Measurements from ENCODE around the gene ZNF423.

The ZNF423 gene

DNA sequence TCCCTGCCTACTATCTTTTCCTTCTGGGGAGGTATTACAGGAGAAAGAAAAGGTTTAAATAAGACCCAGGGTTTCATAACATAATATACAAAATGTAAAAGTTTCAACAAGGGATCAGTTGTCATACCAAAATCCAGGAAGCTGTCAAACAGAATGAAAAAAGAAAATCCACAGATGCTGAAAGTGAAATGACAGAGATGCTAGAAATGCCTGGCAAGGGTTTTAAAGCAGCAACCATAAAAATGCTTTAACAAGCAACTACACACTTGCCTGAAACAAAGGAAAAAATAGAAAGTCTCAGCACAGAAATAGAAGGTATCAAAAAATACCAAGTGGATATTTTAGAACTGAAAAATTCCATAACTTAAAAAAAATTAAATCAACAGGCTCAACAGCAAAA lies 377.3 kb downstream of the ZNF423 start:
- no peak for ATAC-seq (ENCODE audit: insufficient read depth, low read depth)
- Histone ChIP-seq H3K79me2 (ENCODE audit: insufficient read depth, low read length) (no peaks in the 10 kb centered on the region), H3K4me2 (ENCODE audit: insufficient read depth, low read length) (no peak overlapping the region)

DNA sequence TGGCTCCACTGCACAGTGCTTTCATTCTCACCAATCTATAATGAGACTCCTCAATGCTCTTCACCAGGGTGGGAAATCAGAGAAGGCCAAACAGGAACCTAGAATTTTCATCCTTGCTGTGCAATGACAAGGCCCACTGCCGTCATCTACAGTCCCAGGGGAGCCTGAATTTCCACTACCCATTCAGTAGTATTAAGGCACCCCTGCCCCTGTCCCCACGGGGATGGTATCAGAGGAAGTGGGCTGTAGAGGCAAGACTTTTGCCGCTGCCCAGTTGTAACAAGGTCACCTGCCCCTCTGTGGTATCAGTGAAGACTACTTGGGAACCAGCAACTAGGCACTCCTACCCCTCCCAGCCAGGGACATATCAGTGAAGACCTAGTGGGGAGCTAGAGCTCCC lies 377.8 kb downstream of the ZNF423 start:
- TF ChIP-seq, protein P1, sequence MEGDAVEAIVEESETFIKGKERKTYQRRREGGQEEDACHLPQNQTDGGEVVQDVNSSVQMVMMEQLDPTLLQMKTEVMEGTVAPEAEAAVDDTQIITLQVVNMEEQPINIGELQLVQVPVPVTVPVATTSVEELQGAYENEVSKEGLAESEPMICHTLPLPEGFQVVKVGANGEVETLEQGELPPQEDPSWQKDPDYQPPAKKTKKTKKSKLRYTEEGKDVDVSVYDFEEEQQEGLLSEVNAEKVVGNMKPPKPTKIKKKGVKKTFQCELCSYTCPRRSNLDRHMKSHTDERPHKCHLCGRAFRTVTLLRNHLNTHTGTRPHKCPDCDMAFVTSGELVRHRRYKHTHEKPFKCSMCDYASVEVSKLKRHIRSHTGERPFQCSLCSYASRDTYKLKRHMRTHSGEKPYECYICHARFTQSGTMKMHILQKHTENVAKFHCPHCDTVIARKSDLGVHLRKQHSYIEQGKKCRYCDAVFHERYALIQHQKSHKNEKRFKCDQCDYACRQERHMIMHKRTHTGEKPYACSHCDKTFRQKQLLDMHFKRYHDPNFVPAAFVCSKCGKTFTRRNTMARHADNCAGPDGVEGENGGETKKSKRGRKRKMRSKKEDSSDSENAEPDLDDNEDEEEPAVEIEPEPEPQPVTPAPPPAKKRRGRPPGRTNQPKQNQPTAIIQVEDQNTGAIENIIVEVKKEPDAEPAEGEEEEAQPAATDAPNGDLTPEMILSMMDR (IDR thresholded peaks at IDR 0.05; ENCODE audit: borderline replicate concordance, extremely low read depth, low read length, poor library complexity, severe bottlenecking), result no peak
- no peak for TF ChIP-seq EZH2 (IDR thresholded peaks at IDR 0.05; ENCODE audit: borderline replicate concordance, low read depth, low read length, severe bottlenecking)
- Histone ChIP-seq H3K4me2 (ENCODE audit: insufficient read depth, low read length) (no peak overlapping the region), H3K27me3 (ENCODE audit: insufficient read depth, low read length, poor library complexity) (no peaks in the 10 kb centered on the region), H3K79me2 (ENCODE audit: insufficient read depth, low read length) (no peaks in the 10 kb centered on the region), H3K9ac (ENCODE audit: low read depth, low read length) (no peak overlapping the region), H4K20me1 (ENCODE audit: insufficient read depth, low read length) (no peaks in the 10 kb centered on the region), H2AFZ (ENCODE audit: low read depth, low read length) (0 out of 2 replicates have a peak overlapping the region, but pooled peaks have one; percentile 37), H3K4me3 (ENCODE audit: low read depth in 1 of 2, low read length in 2 of 2) (no peak overlapping the region), H3K9me3 (ENCODE audit: insufficient read depth, low read length, severe bottlenecking) (no peaks in the 10 kb centered on the region), H3K27ac (ENCODE audit: low read length) (no peak overlapping the region), H3K4me1 (ENCODE audit: insufficient read depth, low read length) (peaks cover 8% of the 10 kb centered on the region), H3K36me3 (ENCODE audit: insufficient read depth, low read length) (no peaks in the 10 kb centered on the region)
- ATAC-seq (ENCODE audit: insufficient read depth, low read depth), result no peak
- no peak for DNase-seq

More for the DNA sequence above, 377.3 kb downstream of the ZNF423 start:
- Histone ChIP-seq H3K27me3 (ENCODE audit: insufficient read depth, low read length, poor library complexity) (no peaks in the 10 kb centered on the region), H2AFZ (ENCODE audit: low read depth, low read length) (no peak overlapping the region), H3K4me1 (ENCODE audit: insufficient read depth, low read length) (peaks cover 10% of the 10 kb centered on the region), H4K20me1 (ENCODE audit: insufficient read depth, low read length) (no peaks in the 10 kb centered on the region), H3K9me3 (ENCODE audit: insufficient read depth, low read length, severe bottlenecking) (no peaks in the 10 kb centered on the region), H3K9ac (ENCODE audit: low read depth, low read length) (no peak overlapping the region), H3K27ac (ENCODE audit: low read length) (no peak overlapping the region), H3K36me3 (ENCODE audit: insufficient read depth, low read length) (no peaks in the 10 kb centered on the region), H3K4me3 (ENCODE audit: low read depth in 1 of 2, low read length in 2 of 2) (no peak overlapping the region)
- DNase-seq, result no peak
- TF ChIP-seq, protein P1 (IDR thresholded peaks at IDR 0.05; ENCODE audit: borderline replicate concordance, extremely low read depth, low read length, poor library complexity, severe bottlenecking), result no peak
- no peak for TF ChIP-seq EZH2 (IDR thresholded peaks at IDR 0.05; ENCODE audit: borderline replicate concordance, low read depth, low read length, severe bottlenecking)

DNA sequence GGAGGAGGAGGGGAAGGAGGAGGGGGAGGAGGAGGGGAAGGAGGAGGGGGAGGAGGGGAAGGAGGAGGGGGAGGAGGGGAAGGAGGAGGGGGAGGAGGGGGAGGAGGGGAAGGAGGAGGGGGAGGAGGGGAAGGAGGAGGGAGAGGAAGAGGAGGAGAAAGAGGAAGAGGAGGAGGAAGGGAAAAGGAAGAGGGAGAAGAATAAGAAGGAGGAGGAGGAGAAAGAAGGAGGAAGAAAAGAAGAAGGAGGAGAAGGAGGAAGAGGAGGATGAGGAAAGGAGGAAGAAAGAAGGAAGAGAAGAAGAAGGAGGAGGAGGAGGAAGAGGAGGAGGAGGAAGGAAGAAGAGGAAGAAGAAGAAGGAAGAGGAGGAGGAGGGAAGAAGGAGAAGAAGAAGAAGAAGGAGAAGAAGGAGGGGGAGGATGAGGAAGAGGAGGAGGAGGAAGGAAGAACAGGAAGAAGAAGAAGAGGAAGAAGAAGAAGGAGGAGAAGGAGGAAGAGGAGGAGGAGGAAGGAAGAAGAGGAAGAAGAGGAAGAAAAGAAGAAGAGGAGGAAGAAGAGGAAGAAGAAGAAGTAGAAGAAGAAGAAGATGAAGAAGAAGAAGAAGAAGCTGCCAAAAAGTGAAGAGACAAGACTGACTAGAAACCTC lies 378.5 kb downstream of the ZNF423 start:
- DNase-seq, result no peak
- H3K79me2 ChIP-seq (ENCODE audit: insufficient read depth, low read length), result no peaks in the 10 kb centered on the region
- H3K9ac ChIP-seq (ENCODE audit: low read depth, low read length), result no peak overlapping the region
- H2AFZ ChIP-seq (ENCODE audit: low read depth, low read length), result no peak overlapping the region
- H3K4me1 ChIP-seq (ENCODE audit: insufficient read depth, low read length), result peaks cover under 1% of the 10 kb centered on the region; the same call in 1 of the 2 replicates
- H3K9me3 ChIP-seq (ENCODE audit: insufficient read depth, low read length, severe bottlenecking), result no peaks in the 10 kb centered on the region
- no peak overlapping the region for H3K4me3 ChIP-seq (ENCODE audit: low read depth in 1 of 2, low read length in 2 of 2)
- no peak overlapping the region for H3K27ac ChIP-seq (ENCODE audit: low read length)
- no peaks in the 10 kb centered on the region for H3K27me3 ChIP-seq (ENCODE audit: insufficient read depth, low read length, poor library complexity)
- H4K20me1 ChIP-seq (ENCODE audit: insufficient read depth, low read length), result no peaks in the 10 kb centered on the region
- H3K36me3 ChIP-seq (ENCODE audit: insufficient read depth, low read length), result no peaks in the 10 kb centered on the region
- TF ChIP-seq, protein P1 (IDR thresholded peaks at IDR 0.05; ENCODE audit: borderline replicate concordance, extremely low read depth, low read length, poor library complexity, severe bottlenecking), result no peak
- TF ChIP-seq EZH2 (IDR thresholded peaks at IDR 0.05; ENCODE audit: borderline replicate concordance, low read depth, low read length, severe bottlenecking), result no peak
- H3K4me2 ChIP-seq (ENCODE audit: insufficient read depth, low read length), result no peak overlapping the region
- ATAC-seq (ENCODE audit: insufficient read depth, low read depth), result no peak
